GM23338 (cell line): ENCODE measurements around the gene COPE. TPM values are rescaled to one million over a fixed set of nuclear protein-coding genes. Genes with fewer than 3 reads are reported as not detected.

ENCODE experiments used
- ATAC-seq: fragments of 200-7000 bp; cut with Tn5 transposase; 3 replicates; pipeline ENCODE4 v1.9.1; 2020
- DNase-seq: peaks from one replicate; pipeline ENCODE4 v3.0.0-alpha.2; 2015; ENCODE audit warnings: low spot score
- H2AFZ ChIP-seq: fragments of 200-600 bp; sonication (generic); 2 replicates; pipeline ENCODE4 v1.8.0; 2016; ENCODE audit warnings: antibody characterized with exemption, mild to moderate bottlenecking, moderate library complexity
- H3F3A ChIP-seq: fragments of 200-600 bp; sonication (generic); replicated peaks from 2 replicates; pipeline ENCODE4 v1.8.0; 2017; ENCODE audit warnings: antibody characterized with exemption, mixed run types, low read depth
- H3K27ac ChIP-seq: fragments of 200-600 bp; sonication (generic); 2 replicates; pipeline ENCODE4 v1.6.1; 2016; ENCODE audit warnings: low read depth
- H3K27me3 ChIP-seq: fragments of 200-600 bp; sonication (generic); 2 replicates; pipeline ENCODE4 v1.8.0; 2016; ENCODE audit warnings: mild to moderate bottlenecking, mixed run types, moderate library complexity; ENCODE audit not compliant: insufficient read depth
- H3K36me3 ChIP-seq: fragments of 200-600 bp; sonication (generic); 2 replicates; pipeline ENCODE4 v1.8.0; 2016; ENCODE audit warnings: mild to moderate bottlenecking; ENCODE audit not compliant: insufficient read depth
- H3K4me1 ChIP-seq: fragments of 200-600 bp; sonication (generic); 2 replicates; pipeline ENCODE4 v1.8.0; 2016; ENCODE audit warnings: mild to moderate bottlenecking, moderate library complexity; ENCODE audit not compliant: insufficient read depth
- H3K4me2 ChIP-seq: fragments of 200-600 bp; sonication (generic); 2 replicates; pipeline ENCODE4 v1.7.1; 2017; ENCODE audit warnings: mixed run types
- H3K4me3 ChIP-seq: fragments of 200-600 bp; sonication (generic); 2 replicates; pipeline ENCODE4 v1.6.1; 2016; ENCODE audit warnings: mixed run types
- H3K79me2 ChIP-seq: fragments of 200-600 bp; sonication (generic); replicated peaks from 2 replicates; pipeline ENCODE4 v1.8.0; 2017; ENCODE audit warnings: mild to moderate bottlenecking; ENCODE audit not compliant: insufficient read depth
- H3K9me2 ChIP-seq: fragments of 200-600 bp; sonication (generic); 2 replicates; pipeline ENCODE4 v1.8.0; 2017; ENCODE audit not compliant: insufficient read depth
- H4K20me1 ChIP-seq: fragments of 200-600 bp; sonication (generic); replicated peaks from 2 replicates; pipeline ENCODE4 v1.8.0; 2017; ENCODE audit warnings: mild to moderate bottlenecking; ENCODE audit not compliant: insufficient read depth
- H3K27ac Mint-ChIP-seq: 2 replicates; pipeline ENCODE4 v1.8.0; 2020; ENCODE audit warnings: inconsistent platforms, mild to moderate bottlenecking, moderate library complexity, mixed read lengths
- H3K27me3 Mint-ChIP-seq: 3 replicates; pipeline ENCODE4 v1.8.0; 2022; ENCODE audit warnings: low read depth, mild to moderate bottlenecking, moderate library complexity, mixed read lengths, inconsistent platforms; ENCODE audit not compliant: insufficient read depth, poor library complexity
- H3K36me3 Mint-ChIP-seq: 3 replicates; pipeline ENCODE4 v1.8.0; 2021; ENCODE audit warnings: low read depth, mild to moderate bottlenecking, inconsistent platforms, moderate library complexity, mixed read lengths
- H3K4me1 Mint-ChIP-seq: 3 replicates; pipeline ENCODE4 v1.8.0; 2020; ENCODE audit warnings: mild to moderate bottlenecking, inconsistent platforms, mixed read lengths
- H3K4me3 Mint-ChIP-seq: 3 replicates; pipeline ENCODE4 v1.8.0; 2021; ENCODE audit warnings: moderate library complexity, mild to moderate bottlenecking, inconsistent platforms, mixed read lengths
- H3K9me3 Mint-ChIP-seq: 3 replicates; pipeline ENCODE4 v1.8.0; 2020; ENCODE audit warnings: moderate library complexity, mild to moderate bottlenecking, inconsistent platforms, mixed read lengths
- CREB1 ChIP-seq: fragments of 250-450 bp; sonication (Bioruptor Pico); IDR thresholded peaks from 2 replicates; pipeline ENCODE4 v1.5.0; 2020; ENCODE audit warnings: low read depth, mild to moderate bottlenecking, moderate library complexity
- EZH2 ChIP-seq: fragments of 200-600 bp; sonication (generic); IDR thresholded peaks from one replicate; pipeline ENCODE4 v1.8.0; 2017; ENCODE audit warnings: antibody characterized with exemption, mild to moderate bottlenecking, low read depth; ENCODE audit not compliant: unreplicated experiment
- EZH2phosphoT487 ChIP-seq: fragments of 200-600 bp; sonication (generic); IDR thresholded peaks from one replicate; pipeline ENCODE4 v1.8.1; 2018; ENCODE audit warnings: antibody characterized with exemption; ENCODE audit not compliant: unreplicated experiment
- JUNB ChIP-seq: IDR thresholded peaks from one replicate; pipeline ENCODE4 v1.6.1; 2016; ENCODE audit warnings: antibody characterized with exemption; ENCODE audit not compliant: unreplicated experiment
- NANOG ChIP-seq: IDR thresholded peaks from 2 replicates; pipeline ENCODE4 v1.6.1; 2016; ENCODE audit warnings: antibody characterized with exemption, borderline replicate concordance
- POLR2AphosphoS5 ChIP-seq: IDR thresholded peaks from 2 replicates; pipeline ENCODE4 v1.6.1; 2016; ENCODE audit warnings: antibody characterized with exemption, low read depth
- STAT1 ChIP-seq: IDR thresholded peaks from one replicate; pipeline ENCODE4 v1.6.1; 2016; ENCODE audit warnings: antibody characterized with exemption; ENCODE audit not compliant: unreplicated experiment
- ZNF114 ChIP-seq: fragments of 250-450 bp; sonication (Bioruptor Pico); IDR thresholded peaks from 2 replicates; pipeline ENCODE4 v1.5.0; 2020; ENCODE audit warnings: mild to moderate bottlenecking, moderate library complexity
- ZNF331 ChIP-seq: fragments of 250-450 bp; sonication (Bioruptor Pico); IDR thresholded peaks from 2 replicates; pipeline ENCODE4 v1.5.0; 2020; ENCODE audit warnings: low read depth, mild to moderate bottlenecking, moderate library complexity
- polyA plus RNA-seq: library from polyadenylated mRNA; unstranded; fragments of >200 nt; fragmentation: Nextera tagmentation; extraction: Ambion mirVana; gene quantifications from 2 replicates; pipeline ENCODE4 v1.2.1, GENCODE V29; 2016
- total RNA-seq: library from RNA; depleted of rRNA; stranded (reverse); fragments of >200 nt; shearing (Covaris generic); gene quantifications from 2 replicates; pipeline ENCODE4 v1.2.3, GENCODE V29; 2014
- TF ChIP-seq, protein P1 (sequence below): fragments of 250-450 bp; sonication (Bioruptor Pico); IDR thresholded peaks from 2 replicates; pipeline ENCODE4 v1.5.0; 2020; ENCODE audit warnings: mild to moderate bottlenecking, moderate library complexity
- TF ChIP-seq, protein P2 (sequence below): IDR thresholded peaks from 2 replicates; pipeline ENCODE4 v1.6.1; 2016; ENCODE audit warnings: antibody characterized with exemption
- TF ChIP-seq, protein P3 (sequence below): IDR thresholded peaks from one replicate; pipeline ENCODE4 v1.6.1; 2018; ENCODE audit warnings: antibody characterized with exemption; ENCODE audit not compliant: unreplicated experiment
- TF ChIP-seq, protein P4 (sequence below), 2 experiments: fragments of 200-600 bp in 1 of 2; sonication (generic) in 1 of 2; conservative IDR thresholded peaks; 2 replicates each; pipeline versions ENCODE4 v1.5.1 to v1.6.1; 2016 to 2017; ENCODE audit warnings: antibody characterized with exemption in 2 of 2, low read depth in 2 of 2, mild to moderate bottlenecking in 2 of 2, moderate library complexity in 1 of 2

The COPE gene
- total and polyA plus RNA-seq, 2 experiments from 2014 or later: 263 TPM

GRCh38 chr19:18912933-18913332 is 6.3 kb downstream of the COPE start (continued):
- TF ChIP-seq, protein P1, sequence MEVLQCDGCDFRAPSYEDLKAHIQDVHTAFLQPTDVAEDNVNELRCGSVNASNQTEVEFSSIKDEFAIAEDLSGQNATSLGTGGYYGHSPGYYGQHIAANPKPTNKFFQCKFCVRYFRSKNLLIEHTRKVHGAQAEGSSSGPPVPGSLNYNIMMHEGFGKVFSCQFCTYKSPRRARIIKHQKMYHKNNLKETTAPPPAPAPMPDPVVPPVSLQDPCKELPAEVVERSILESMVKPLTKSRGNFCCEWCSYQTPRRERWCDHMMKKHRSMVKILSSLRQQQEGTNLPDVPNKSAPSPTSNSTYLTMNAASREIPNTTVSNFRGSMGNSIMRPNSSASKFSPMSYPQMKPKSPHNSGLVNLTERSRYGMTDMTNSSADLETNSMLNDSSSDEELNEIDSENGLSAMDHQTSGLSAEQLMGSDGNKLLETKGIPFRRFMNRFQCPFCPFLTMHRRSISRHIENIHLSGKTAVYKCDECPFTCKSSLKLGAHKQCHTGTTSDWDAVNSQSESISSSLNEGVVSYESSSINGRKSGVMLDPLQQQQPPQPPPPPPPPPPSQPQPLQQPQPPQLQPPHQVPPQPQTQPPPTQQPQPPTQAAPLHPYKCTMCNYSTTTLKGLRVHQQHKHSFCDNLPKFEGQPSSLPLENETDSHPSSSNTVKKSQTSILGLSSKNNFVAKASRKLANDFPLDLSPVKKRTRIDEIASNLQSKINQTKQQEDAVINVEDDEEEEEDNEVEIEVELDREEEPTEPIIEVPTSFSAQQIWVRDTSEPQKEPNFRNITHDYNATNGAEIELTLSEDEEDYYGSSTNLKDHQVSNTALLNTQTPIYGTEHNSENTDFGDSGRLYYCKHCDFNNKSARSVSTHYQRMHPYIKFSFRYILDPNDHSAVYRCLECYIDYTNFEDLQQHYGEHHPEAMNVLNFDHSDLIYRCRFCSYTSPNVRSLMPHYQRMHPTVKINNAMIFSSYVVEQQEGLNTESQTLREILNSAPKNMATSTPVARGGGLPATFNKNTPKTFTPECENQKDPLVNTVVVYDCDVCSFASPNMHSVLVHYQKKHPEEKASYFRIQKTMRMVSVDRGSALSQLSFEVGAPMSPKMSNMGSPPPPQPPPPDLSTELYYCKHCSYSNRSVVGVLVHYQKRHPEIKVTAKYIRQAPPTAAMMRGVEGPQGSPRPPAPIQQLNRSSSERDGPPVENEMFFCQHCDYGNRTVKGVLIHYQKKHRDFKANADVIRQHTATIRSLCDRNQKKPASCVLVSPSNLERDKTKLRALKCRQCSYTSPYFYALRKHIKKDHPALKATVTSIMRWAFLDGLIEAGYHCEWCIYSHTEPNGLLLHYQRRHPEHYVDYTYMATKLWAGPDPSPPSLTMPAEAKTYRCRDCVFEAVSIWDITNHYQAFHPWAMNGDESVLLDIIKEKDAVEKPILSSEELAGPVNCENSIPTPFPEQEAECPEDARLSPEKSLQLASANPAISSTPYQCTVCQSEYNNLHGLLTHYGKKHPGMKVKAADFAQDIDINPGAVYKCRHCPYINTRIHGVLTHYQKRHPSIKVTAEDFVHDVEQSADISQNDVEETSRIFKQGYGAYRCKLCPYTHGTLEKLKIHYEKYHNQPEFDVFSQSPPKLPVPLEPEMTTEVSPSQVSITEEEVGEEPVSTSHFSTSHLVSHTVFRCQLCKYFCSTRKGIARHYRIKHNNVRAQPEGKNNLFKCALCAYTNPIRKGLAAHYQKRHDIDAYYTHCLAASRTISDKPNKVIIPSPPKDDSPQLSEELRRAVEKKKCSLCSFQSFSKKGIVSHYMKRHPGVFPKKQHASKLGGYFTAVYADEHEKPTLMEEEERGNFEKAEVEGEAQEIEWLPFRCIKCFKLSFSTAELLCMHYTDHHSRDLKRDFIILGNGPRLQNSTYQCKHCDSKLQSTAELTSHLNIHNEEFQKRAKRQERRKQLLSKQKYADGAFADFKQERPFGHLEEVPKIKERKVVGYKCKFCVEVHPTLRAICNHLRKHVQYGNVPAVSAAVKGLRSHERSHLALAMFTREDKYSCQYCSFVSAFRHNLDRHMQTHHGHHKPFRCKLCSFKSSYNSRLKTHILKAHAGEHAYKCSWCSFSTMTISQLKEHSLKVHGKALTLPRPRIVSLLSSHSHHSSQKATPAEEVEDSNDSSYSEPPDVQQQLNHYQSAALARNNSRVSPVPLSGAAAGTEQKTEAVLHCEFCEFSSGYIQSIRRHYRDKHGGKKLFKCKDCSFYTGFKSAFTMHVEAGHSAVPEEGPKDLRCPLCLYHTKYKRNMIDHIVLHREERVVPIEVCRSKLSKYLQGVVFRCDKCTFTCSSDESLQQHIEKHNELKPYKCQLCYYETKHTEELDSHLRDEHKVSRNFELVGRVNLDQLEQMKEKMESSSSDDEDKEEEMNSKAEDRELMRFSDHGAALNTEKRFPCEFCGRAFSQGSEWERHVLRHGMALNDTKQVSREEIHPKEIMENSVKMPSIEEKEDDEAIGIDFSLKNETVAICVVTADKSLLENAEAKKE: no peak

DNA sequence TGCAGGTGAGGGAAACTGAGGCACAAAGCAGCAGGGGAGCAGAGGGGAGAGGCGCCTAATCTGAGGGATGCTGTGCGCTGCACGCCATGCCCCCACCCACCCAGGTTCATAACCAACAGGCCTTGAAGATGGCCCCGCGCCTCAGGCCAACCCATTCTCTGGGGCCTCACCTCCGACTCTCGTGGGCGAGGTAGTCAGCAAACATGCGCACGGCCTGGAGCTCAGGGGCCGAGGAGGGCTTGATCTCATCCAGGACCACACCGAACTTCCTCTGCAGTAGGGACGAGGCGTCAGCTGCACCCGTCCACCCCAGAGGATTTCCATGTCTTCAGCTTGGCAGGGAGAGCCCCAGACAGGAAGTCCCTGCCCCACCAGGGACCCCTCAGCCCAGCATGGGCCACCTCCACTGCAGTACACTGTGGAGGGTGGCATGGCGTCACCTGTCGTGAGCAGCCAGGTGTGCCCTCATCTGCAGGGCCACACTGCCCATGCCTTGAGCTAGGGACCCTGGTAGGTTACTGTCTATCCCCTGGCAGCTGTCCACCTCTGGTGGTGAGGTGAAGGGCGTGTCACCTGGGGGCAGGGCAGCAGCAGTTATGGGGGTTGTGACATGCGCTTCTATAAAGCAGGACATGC is 8.3 kb downstream of the COPE start:
- no peaks in the 10 kb centered on the region for H3K27me3 ChIP-seq
- H3F3A ChIP-seq: no peaks in the 10 kb centered on the region
- no peaks in the 10 kb centered on the region for H3K9me2 ChIP-seq
- peaks cover 9% of the 10 kb centered on the region; the same call in 1 of the 2 replicates for H3K79me2 ChIP-seq
- ATAC-seq (no peak), DNase-seq (no peak)
- no peak overlapping the region for H3K27ac ChIP-seq
- H3K27me3 Mint-ChIP-seq: peaks cover 3% of the 10 kb centered on the region
- no peak overlapping the region for H3K4me3 ChIP-seq
- peaks cover 28% of the 10 kb centered on the region for H3K36me3 Mint-ChIP-seq
- 0 out of 2 replicates have a peak, but pooled peaks cover 4% of the 10 kb centered on the region for H3K36me3 ChIP-seq
- no peak overlapping the region for H3K4me2 ChIP-seq
- no peaks in the 10 kb centered on the region for H3K4me1 Mint-ChIP-seq
- H3K4me3 Mint-ChIP-seq: no peak overlapping the region
- H3K27ac Mint-ChIP-seq: no peak overlapping the region
- no peaks in the 10 kb centered on the region for H3K9me3 Mint-ChIP-seq
- H4K20me1 ChIP-seq: peaks cover 3% of the 10 kb centered on the region
- no peaks in the 10 kb centered on the region for H3K4me1 ChIP-seq
- H2AFZ ChIP-seq: no peak overlapping the region
- TF ChIP-seq, protein P2, sequence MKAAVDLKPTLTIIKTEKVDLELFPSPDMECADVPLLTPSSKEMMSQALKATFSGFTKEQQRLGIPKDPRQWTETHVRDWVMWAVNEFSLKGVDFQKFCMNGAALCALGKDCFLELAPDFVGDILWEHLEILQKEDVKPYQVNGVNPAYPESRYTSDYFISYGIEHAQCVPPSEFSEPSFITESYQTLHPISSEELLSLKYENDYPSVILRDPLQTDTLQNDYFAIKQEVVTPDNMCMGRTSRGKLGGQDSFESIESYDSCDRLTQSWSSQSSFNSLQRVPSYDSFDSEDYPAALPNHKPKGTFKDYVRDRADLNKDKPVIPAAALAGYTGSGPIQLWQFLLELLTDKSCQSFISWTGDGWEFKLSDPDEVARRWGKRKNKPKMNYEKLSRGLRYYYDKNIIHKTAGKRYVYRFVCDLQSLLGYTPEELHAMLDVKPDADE: no peak
- TF ChIP-seq, protein P3, sequence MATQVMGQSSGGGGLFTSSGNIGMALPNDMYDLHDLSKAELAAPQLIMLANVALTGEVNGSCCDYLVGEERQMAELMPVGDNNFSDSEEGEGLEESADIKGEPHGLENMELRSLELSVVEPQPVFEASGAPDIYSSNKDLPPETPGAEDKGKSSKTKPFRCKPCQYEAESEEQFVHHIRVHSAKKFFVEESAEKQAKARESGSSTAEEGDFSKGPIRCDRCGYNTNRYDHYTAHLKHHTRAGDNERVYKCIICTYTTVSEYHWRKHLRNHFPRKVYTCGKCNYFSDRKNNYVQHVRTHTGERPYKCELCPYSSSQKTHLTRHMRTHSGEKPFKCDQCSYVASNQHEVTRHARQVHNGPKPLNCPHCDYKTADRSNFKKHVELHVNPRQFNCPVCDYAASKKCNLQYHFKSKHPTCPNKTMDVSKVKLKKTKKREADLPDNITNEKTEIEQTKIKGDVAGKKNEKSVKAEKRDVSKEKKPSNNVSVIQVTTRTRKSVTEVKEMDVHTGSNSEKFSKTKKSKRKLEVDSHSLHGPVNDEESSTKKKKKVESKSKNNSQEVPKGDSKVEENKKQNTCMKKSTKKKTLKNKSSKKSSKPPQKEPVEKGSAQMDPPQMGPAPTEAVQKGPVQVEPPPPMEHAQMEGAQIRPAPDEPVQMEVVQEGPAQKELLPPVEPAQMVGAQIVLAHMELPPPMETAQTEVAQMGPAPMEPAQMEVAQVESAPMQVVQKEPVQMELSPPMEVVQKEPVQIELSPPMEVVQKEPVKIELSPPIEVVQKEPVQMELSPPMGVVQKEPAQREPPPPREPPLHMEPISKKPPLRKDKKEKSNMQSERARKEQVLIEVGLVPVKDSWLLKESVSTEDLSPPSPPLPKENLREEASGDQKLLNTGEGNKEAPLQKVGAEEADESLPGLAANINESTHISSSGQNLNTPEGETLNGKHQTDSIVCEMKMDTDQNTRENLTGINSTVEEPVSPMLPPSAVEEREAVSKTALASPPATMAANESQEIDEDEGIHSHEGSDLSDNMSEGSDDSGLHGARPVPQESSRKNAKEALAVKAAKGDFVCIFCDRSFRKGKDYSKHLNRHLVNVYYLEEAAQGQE: no peak
- TF ChIP-seq EZH2 (no peak), STAT1 (no peak), CREB1 (CRISPR knock-in tag) (no peak), ZNF331 (no peak), POLR2AphosphoS5 (no peak), ZNF114 (CRISPR knock-in tag) (no peak), EZH2phosphoT487 (no peak), JUNB (no peak), NANOG (no peak)
- TF ChIP-seq, protein P4, sequence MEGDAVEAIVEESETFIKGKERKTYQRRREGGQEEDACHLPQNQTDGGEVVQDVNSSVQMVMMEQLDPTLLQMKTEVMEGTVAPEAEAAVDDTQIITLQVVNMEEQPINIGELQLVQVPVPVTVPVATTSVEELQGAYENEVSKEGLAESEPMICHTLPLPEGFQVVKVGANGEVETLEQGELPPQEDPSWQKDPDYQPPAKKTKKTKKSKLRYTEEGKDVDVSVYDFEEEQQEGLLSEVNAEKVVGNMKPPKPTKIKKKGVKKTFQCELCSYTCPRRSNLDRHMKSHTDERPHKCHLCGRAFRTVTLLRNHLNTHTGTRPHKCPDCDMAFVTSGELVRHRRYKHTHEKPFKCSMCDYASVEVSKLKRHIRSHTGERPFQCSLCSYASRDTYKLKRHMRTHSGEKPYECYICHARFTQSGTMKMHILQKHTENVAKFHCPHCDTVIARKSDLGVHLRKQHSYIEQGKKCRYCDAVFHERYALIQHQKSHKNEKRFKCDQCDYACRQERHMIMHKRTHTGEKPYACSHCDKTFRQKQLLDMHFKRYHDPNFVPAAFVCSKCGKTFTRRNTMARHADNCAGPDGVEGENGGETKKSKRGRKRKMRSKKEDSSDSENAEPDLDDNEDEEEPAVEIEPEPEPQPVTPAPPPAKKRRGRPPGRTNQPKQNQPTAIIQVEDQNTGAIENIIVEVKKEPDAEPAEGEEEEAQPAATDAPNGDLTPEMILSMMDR (conservative IDR thresholded peaks at IDR 0.05; ENCODE audit: low read depth in 2 of 2): no peak
